Measurements from ENCODE around the gene CCSER2. TPM values are rescaled to one million over a fixed set of nuclear protein-coding genes. Genes with fewer than 3 reads are reported as not detected.

Gene CCSER2
- total RNA-seq, 1 experiment from 2014 or later, result 28.9 TPM

DNA sequence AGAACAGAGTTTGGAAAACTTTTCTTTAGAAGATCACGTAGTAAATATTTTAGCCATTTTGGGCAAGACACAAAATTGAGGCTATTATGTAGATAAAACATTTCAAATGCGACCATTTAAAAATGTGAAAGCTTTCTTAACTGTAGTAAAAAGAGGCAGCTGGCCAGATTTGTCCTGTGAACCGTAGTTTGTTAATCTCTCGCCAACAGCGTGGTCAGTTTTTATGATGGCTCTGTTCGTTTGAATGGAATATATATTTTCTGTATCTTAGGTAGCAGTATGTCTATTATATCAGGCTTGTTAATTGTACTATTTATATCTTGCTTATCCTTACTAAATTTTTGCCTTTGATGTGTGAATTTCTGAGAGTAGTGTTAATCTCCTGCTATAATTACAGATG is 124.9 kb downstream of the CCSER2 start:
- no peak overlapping the region for H3K9ac ChIP-seq (ENCODE audit: low read length)
- no peaks in the 10 kb centered on the region for H3K79me2 ChIP-seq (ENCODE audit: insufficient read depth, low read length)
- DNase-seq (ENCODE audit: low read depth, low spot score), result no peak
- H3K4me1 ChIP-seq (ENCODE audit: control insufficient read depth in 1 of 2, insufficient read depth in 2 of 2, low read length in 2 of 2), result no peaks in the 10 kb centered on the region
- H4K20me1 ChIP-seq (ENCODE audit: insufficient read depth), result no peaks in the 10 kb centered on the region
- no peaks in the 10 kb centered on the region for H3K9me3 ChIP-seq (ENCODE audit: control insufficient read depth in 1 of 2, insufficient read depth in 1 of 2, low read depth in 1 of 2, low read length in 2 of 2)
- RAD21 ChIA-PET (ENCODE audit: low non-redundant PET in 1 of 2, low total read pairs in 2 of 2, uncharacterized antibody in 2 of 2, unreplicated experiment in 2 of 2), result no interaction called here
- no peaks in the 10 kb centered on the region for H3K27me3 ChIP-seq (ENCODE audit: insufficient read depth, low read length)
- no peaks in the 10 kb centered on the region for H3K36me3 ChIP-seq (ENCODE audit: control insufficient read depth in 1 of 2, insufficient read depth in 2 of 2, low read length in 2 of 2)
- ATAC-seq, result no peak
- H3K4me2 ChIP-seq (ENCODE audit: low read length), result no peak overlapping the region
- H3K9me2 ChIP-seq (ENCODE audit: insufficient read depth), result no peaks in the 10 kb centered on the region
- no peak overlapping the region for H3K4me3 ChIP-seq (replicated peaks in 1 of 2; ENCODE audit: low read depth in 1 of 2, low read length in 2 of 2)
- H3K27ac ChIP-seq (ENCODE audit: low read depth, low read length), result no peak overlapping the region
- no peak overlapping the region for H2AFZ ChIP-seq (ENCODE audit: low read depth, low read length, poor library complexity, severe bottlenecking)
- CTCF ChIA-PET, result no interaction called here
- intact Hi-C loops (cut with micrococcal nuclease), result no loop called here
- TF ChIP-seq EZH2 (IDR thresholded peaks at IDR 0.05), result no peak
- TF ChIP-seq SIN3A (IDR thresholded peaks at IDR 0.05; ENCODE audit: low read depth), result no peak
- no peak for TF ChIP-seq EGR1 (IDR thresholded peaks at IDR 0.05; ENCODE audit: low read depth)
- TF ChIP-seq, protein P1, sequence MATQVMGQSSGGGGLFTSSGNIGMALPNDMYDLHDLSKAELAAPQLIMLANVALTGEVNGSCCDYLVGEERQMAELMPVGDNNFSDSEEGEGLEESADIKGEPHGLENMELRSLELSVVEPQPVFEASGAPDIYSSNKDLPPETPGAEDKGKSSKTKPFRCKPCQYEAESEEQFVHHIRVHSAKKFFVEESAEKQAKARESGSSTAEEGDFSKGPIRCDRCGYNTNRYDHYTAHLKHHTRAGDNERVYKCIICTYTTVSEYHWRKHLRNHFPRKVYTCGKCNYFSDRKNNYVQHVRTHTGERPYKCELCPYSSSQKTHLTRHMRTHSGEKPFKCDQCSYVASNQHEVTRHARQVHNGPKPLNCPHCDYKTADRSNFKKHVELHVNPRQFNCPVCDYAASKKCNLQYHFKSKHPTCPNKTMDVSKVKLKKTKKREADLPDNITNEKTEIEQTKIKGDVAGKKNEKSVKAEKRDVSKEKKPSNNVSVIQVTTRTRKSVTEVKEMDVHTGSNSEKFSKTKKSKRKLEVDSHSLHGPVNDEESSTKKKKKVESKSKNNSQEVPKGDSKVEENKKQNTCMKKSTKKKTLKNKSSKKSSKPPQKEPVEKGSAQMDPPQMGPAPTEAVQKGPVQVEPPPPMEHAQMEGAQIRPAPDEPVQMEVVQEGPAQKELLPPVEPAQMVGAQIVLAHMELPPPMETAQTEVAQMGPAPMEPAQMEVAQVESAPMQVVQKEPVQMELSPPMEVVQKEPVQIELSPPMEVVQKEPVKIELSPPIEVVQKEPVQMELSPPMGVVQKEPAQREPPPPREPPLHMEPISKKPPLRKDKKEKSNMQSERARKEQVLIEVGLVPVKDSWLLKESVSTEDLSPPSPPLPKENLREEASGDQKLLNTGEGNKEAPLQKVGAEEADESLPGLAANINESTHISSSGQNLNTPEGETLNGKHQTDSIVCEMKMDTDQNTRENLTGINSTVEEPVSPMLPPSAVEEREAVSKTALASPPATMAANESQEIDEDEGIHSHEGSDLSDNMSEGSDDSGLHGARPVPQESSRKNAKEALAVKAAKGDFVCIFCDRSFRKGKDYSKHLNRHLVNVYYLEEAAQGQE (IDR thresholded peaks at IDR 0.05; ENCODE audit: low read depth), result no peak
- TF ChIP-seq ZFX (IDR thresholded peaks at IDR 0.05), result no peak
- no peak for TF ChIP-seq ZNF274 (IDR thresholded peaks at IDR 0.05; ENCODE audit: low read depth, low read length)
- no peak for TF ChIP-seq CEBPB (IDR thresholded peaks at IDR 0.05; ENCODE audit: low read depth)
- no peak for TF ChIP-seq CBX3 (IDR thresholded peaks at IDR 0.05; ENCODE audit: low read depth)
- no peak for TF ChIP-seq EZH2phosphoT487 (IDR thresholded peaks at IDR 0.05; ENCODE audit: borderline replicate concordance)
- no peak for TF ChIP-seq TCF7L2 (IDR thresholded peaks at IDR 0.05; ENCODE audit: borderline replicate concordance, extremely low read depth, insufficient read depth, insufficient read length)
- no peak for TF ChIP-seq YY1 (IDR thresholded peaks at IDR 0.05; ENCODE audit: extremely low read depth, insufficient replicate concordance, low read depth, low read length)
- no peak for TF ChIP-seq ELF1 (IDR thresholded peaks at IDR 0.05; ENCODE audit: borderline replicate concordance, low read depth)
- no peak for TF ChIP-seq JUND (IDR thresholded peaks at IDR 0.05)
- TF ChIP-seq SP1 (IDR thresholded peaks at IDR 0.05; ENCODE audit: low read depth), result no peak
- TF ChIP-seq POLR2AphosphoS5 (IDR thresholded peaks at IDR 0.05; ENCODE audit: low read depth, low read length), result no peak
- TF ChIP-seq POLR2A (IDR thresholded peaks at IDR 0.05; ENCODE audit: borderline replicate concordance, extremely low read depth, insufficient read depth, insufficient read length), result no peak
- TF ChIP-seq, protein P2, sequence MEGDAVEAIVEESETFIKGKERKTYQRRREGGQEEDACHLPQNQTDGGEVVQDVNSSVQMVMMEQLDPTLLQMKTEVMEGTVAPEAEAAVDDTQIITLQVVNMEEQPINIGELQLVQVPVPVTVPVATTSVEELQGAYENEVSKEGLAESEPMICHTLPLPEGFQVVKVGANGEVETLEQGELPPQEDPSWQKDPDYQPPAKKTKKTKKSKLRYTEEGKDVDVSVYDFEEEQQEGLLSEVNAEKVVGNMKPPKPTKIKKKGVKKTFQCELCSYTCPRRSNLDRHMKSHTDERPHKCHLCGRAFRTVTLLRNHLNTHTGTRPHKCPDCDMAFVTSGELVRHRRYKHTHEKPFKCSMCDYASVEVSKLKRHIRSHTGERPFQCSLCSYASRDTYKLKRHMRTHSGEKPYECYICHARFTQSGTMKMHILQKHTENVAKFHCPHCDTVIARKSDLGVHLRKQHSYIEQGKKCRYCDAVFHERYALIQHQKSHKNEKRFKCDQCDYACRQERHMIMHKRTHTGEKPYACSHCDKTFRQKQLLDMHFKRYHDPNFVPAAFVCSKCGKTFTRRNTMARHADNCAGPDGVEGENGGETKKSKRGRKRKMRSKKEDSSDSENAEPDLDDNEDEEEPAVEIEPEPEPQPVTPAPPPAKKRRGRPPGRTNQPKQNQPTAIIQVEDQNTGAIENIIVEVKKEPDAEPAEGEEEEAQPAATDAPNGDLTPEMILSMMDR (IDR thresholded peaks at IDR 0.05 in 2 of 3, conservative IDR thresholded peaks at IDR 0.05 in 1 of 3; ENCODE audit: borderline replicate concordance in 1 of 3, insufficient read depth in 1 of 3, low read depth in 2 of 3, low read length in 2 of 3), result no peak
- POLR2A ChIA-PET, result no interaction called here
- no TSS peak for BruUV-seq (replicated peaks)
